Nephron progenitor cell (in vitro differentiated cells): Measurements from ENCODE around the gene CADPS2.
"Not testable (repeated sequence)": the region's sequence is repeated elsewhere in the genome, so short reads cannot be mapped to it uniquely, and the experiment has no call there.

ENCODE experiments used
- DNase-seq: peaks from one replicate; pipeline ENCODE4 v3.0.0; 2021
- H3K27ac Mint-ChIP-seq: 2 replicates; pipeline ENCODE4 v1.8.0; 2021; ENCODE audit warnings: mild to moderate bottlenecking, moderate library complexity, mixed read lengths
- H3K27me3 Mint-ChIP-seq: 2 replicates; pipeline ENCODE4 v1.8.0; 2021; ENCODE audit warnings: mild to moderate bottlenecking, low read depth, mixed read lengths; ENCODE audit not compliant: poor library complexity
- H3K36me3 Mint-ChIP-seq: 2 replicates; pipeline ENCODE4 v1.8.0; 2021; ENCODE audit warnings: low read depth, mixed read lengths
- H3K4me1 Mint-ChIP-seq: 2 replicates; pipeline ENCODE4 v1.8.0; 2021; ENCODE audit warnings: mixed read lengths
- H3K4me3 Mint-ChIP-seq: 2 replicates; pipeline ENCODE4 v1.8.0; 2021; ENCODE audit warnings: mild to moderate bottlenecking, moderate library complexity, mixed read lengths
- H3K9me3 Mint-ChIP-seq: 2 replicates; pipeline ENCODE4 v1.8.0; 2021; ENCODE audit warnings: mild to moderate bottlenecking, moderate library complexity, mixed read lengths
- TF ChIP-seq, protein P1 (sequence below): fragments of 200-600 bp; sonication (generic); IDR thresholded peaks from 2 replicates; pipeline ENCODE4 v1.5.0; 2021; ENCODE audit warnings: antibody characterized with exemption

Gene CADPS2

GRCh38 chr7:122686360-122686878 lies 199.8 kb downstream of the CADPS2 start:
- Mint-ChIP-seq H3K4me1 (peaks cover 5% of the 10 kb centered on the region), H3K4me3 (no peak overlapping the region), H3K36me3 (no peaks in the 10 kb centered on the region), H3K27ac (no peak overlapping the region), H3K9me3 (no peaks in the 10 kb centered on the region), H3K27me3 (peaks cover under 1% of the 10 kb centered on the region)
- DNase-seq: no peak
- TF ChIP-seq, protein P1, sequence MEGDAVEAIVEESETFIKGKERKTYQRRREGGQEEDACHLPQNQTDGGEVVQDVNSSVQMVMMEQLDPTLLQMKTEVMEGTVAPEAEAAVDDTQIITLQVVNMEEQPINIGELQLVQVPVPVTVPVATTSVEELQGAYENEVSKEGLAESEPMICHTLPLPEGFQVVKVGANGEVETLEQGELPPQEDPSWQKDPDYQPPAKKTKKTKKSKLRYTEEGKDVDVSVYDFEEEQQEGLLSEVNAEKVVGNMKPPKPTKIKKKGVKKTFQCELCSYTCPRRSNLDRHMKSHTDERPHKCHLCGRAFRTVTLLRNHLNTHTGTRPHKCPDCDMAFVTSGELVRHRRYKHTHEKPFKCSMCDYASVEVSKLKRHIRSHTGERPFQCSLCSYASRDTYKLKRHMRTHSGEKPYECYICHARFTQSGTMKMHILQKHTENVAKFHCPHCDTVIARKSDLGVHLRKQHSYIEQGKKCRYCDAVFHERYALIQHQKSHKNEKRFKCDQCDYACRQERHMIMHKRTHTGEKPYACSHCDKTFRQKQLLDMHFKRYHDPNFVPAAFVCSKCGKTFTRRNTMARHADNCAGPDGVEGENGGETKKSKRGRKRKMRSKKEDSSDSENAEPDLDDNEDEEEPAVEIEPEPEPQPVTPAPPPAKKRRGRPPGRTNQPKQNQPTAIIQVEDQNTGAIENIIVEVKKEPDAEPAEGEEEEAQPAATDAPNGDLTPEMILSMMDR: no peak

GRCh38 chr7:122684504-122684903 lies 201.8 kb downstream of the CADPS2 start:
- H3K4me1 Mint-ChIP-seq: peaks cover 7% of the 10 kb centered on the region
- TF ChIP-seq, protein P1: no peak
- no peak overlapping the region for H3K27ac Mint-ChIP-seq
- H3K36me3 Mint-ChIP-seq: no peaks in the 10 kb centered on the region
- H3K4me3 Mint-ChIP-seq: no peak overlapping the region
- H3K27me3 Mint-ChIP-seq: no peaks in the 10 kb centered on the region
- no peak for DNase-seq
- no peaks in the 10 kb centered on the region for H3K9me3 Mint-ChIP-seq

DNA sequence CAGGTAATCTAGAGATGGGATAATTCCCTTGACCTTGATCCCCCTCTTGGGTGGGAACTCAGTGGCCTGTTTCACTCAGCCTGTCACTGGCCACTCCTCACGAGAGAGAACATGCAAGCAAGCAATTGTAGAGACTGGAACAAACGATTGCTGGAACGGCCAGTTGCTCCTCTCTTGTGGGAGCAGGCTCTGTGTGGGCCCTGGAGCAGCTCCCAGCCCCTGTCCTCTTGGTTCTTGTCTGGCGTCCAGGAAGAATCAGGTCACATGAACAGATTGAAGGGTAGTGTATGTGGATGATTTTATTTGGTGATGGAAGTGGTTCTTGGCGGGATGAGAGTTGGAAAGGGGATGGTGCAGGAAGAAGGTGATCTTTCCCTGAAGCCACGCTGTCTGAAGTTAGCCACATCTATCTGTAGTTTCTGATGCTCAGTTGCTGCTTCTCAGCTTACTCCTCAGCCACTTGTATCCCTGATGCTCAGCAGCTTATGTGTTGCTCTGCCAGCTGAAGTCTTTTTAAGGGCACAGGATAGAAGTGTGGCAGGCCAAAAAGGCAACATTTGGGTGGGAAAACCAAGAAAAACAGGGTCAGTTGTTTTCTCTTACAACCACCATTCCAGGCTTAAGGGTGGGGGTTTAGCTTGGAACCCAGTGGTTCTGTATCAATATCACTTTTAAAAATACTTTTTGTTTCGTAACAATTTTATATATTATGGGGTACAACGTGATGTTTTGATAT lies 203.3 kb downstream of the CADPS2 start:
- no peak overlapping the region for H3K4me3 Mint-ChIP-seq
- no peaks in the 10 kb centered on the region for H3K27me3 Mint-ChIP-seq
- TF ChIP-seq, protein P1: no peak
- no peak overlapping the region for H3K27ac Mint-ChIP-seq
- no peaks in the 10 kb centered on the region for H3K9me3 Mint-ChIP-seq
- no peak for DNase-seq
- H3K4me1 Mint-ChIP-seq: peaks cover 6% of the 10 kb centered on the region
- H3K36me3 Mint-ChIP-seq: no peaks in the 10 kb centered on the region

DNA sequence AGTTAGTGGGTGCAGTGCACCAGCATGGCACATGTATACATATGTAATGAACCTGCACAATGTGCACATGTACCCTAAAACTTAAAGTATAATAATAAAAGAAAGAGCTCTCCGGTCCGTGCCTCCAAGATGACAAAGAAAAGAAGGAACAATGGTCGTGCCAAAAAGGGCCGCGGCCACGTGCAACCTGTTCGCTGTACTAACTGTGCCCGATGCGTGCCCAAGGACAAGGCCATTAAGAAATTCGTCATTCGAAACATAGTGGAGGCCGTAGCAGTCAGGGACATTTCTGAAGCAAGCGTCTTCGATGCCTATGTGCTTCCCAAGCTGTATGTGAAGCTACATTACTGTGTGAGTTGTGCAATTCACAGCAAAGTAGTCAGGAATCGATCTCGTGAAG lies 205.1 kb downstream of the CADPS2 start:
- not testable (repeated sequence) for H3K27me3 Mint-ChIP-seq, H3K36me3 Mint-ChIP-seq, H3K4me3 Mint-ChIP-seq, H3K9me3 Mint-ChIP-seq, H3K4me1 Mint-ChIP-seq, H3K27ac Mint-ChIP-seq, DNase-seq

- H3K36me3 Mint-ChIP-seq: no peaks in the 10 kb centered on the region
These were observed 206.4 kb downstream of the CADPS2 start for GRCh38 chr7:122679813-122680212.

DNA sequence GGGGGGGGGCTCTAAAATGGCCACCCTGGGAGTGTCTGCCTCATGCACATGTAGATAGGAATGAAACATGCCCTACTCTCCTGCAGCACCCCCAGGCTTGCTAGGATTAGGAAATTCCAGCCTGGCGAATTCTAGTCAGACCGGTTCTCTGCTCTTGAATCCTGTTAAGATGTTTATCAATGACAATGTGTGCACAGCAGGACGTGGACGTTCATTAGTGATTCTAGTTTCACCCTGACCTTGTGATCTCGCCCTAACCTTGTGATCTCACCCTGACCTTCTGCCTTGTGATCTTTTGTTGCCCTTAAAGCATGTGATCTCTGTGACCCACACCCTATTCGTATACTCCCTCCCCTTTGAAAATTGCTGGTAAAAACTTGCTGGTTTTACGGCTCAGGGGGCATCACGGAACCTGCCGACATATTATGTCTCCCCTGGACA lies 207.0 kb downstream of the CADPS2 start:
- not testable (repeated sequence) for H3K27me3 Mint-ChIP-seq, H3K4me3 Mint-ChIP-seq, H3K27ac Mint-ChIP-seq, DNase-seq, H3K4me1 Mint-ChIP-seq, H3K9me3 Mint-ChIP-seq, H3K36me3 Mint-ChIP-seq

More at GRCh38 chr7:122679813-122680212, 206.4 kb downstream of the CADPS2 start:
- Mint-ChIP-seq H3K27me3 (no peaks in the 10 kb centered on the region), H3K4me3 (no peak overlapping the region), H3K9me3 (no peaks in the 10 kb centered on the region), H3K27ac (no peak overlapping the region), H3K4me1 (peaks cover 6% of the 10 kb centered on the region)
- no peak for DNase-seq
- TF ChIP-seq, protein P1: no peak

GRCh38 chr7:122677149-122677548 lies 209.1 kb downstream of the CADPS2 start:
- no peak overlapping the region for H3K4me3 Mint-ChIP-seq
- H3K4me1 Mint-ChIP-seq: peaks cover 6% of the 10 kb centered on the region
- H3K9me3 Mint-ChIP-seq: peaks cover 3% of the 10 kb centered on the region
- TF ChIP-seq, protein P1: no peak
- H3K27ac Mint-ChIP-seq: no peak overlapping the region
- no peaks in the 10 kb centered on the region for H3K36me3 Mint-ChIP-seq
- H3K27me3 Mint-ChIP-seq: no peaks in the 10 kb centered on the region
- no peak for DNase-seq
